Stimulated activated CD4-positive, alpha-beta T cell treated with anti-CD3 and anti-CD28 coated beads, Interleukin-12 subunit alpha, Interleukin-12 subunit beta, amount 100 ng/mL, for 24 hours (primary cell): ENCODE results near the gene SWSAP1.
A peak's percentile ranks its signal among the peaks of the same experiment; 100 is the strongest.

Source experiments
- DNase-seq, 2 experiments: peaks; one replicate each; pipeline ENCODE4 v3.0.0-alpha.2; 2020; ENCODE audit warnings: low read depth in 2 of 2

Gene SWSAP1

GRCh38 chr19:11408591-11408990 is 34.1 kb downstream of the SWSAP1 start:
- no peak for DNase-seq

GRCh38 chr19:11410682-11411081 is 36.2 kb downstream of the SWSAP1 start:
- DNase-seq = no peak

- no peak for DNase-seq
These were observed 40.1 kb downstream of the SWSAP1 start for GRCh38 chr19:11414544-11414943.

- DNase-seq = no peak
These were observed 42.0 kb downstream of the SWSAP1 start for GRCh38 chr19:11416346-11417052.

- no peak for DNase-seq
These were observed 43.7 kb downstream of the SWSAP1 start for GRCh38 chr19:11418094-11418548.

- no peak for DNase-seq
These were observed 44.4 kb downstream of the SWSAP1 start, which contains the start of gene RGL3 for GRCh38 chr19:11418549-11419506. RGL3 (minus strand) TSS chr19:11419314; CDS start chr19:11419278, 36 bp downstream.

GRCh38 chr19:11420429-11421370 is 46.2 kb downstream of the SWSAP1 start:
- no peak for DNase-seq

GRCh38 chr19:11421371-11422098 is 47.1 kb downstream of the SWSAP1 start:
- no peak for DNase-seq

GRCh38 chr19:11422163-11423065 is 47.9 kb downstream of the SWSAP1 start:
- DNase-seq = peak; percentile 33 to 72

GRCh38 chr19:11423164-11423790 is 48.8 kb downstream of the SWSAP1 start:
- no peak for DNase-seq

GRCh38 chr19:11423791-11424181 is 49.3 kb downstream of the SWSAP1 start:
- DNase-seq = no peak
